ENCODE results near the gene ELL.
A peak's percentile ranks its signal among the peaks of the same experiment; 100 is the strongest.

The ELL gene

GRCh38 chr19:18446145-18446810, 75.6 kb downstream of the ELL start:
- DNase-seq (ENCODE audit: low read depth in 2 of 2), result no peak

GRCh38 chr19:18445262-18445948, 76.5 kb downstream of the ELL start:
- DNase-seq (ENCODE audit: low read depth in 2 of 2), result no peak

GRCh38 chr19:18444513-18444912, 77.4 kb downstream of the ELL start:
- no peak for DNase-seq (ENCODE audit: low read depth in 2 of 2)

GRCh38 chr19:18443831-18444230, 78.0 kb downstream of the ELL start:
- no peak for DNase-seq (ENCODE audit: low read depth in 2 of 2)

- no peak for DNase-seq (ENCODE audit: low read depth in 2 of 2)
Observed at GRCh38 chr19:18443406-18443805, 78.5 kb downstream of the ELL start.

GRCh38 chr19:18442941-18443340, 78.9 kb downstream of the ELL start:
- DNase-seq (ENCODE audit: low read depth in 2 of 2), result no peak

- no peak for DNase-seq (ENCODE audit: low read depth in 2 of 2)
Observed at GRCh38 chr19:18441804-18442788, 79.8 kb downstream of the ELL start.

- no peak for DNase-seq (ENCODE audit: low read depth in 2 of 2)
Observed at GRCh38 chr19:18440936-18441803, 80.7 kb downstream of the ELL start.

- no peak for DNase-seq (ENCODE audit: low read depth in 2 of 2)
Observed at GRCh38 chr19:18440415-18440877, 81.4 kb downstream of the ELL start.

GRCh38 chr19:18439910-18440237, 82.0 kb downstream of the ELL start:
- no peak for DNase-seq (ENCODE audit: low read depth in 2 of 2)

- no peak for DNase-seq (ENCODE audit: low read depth in 2 of 2)
Observed at GRCh38 chr19:18439025-18439909, 82.6 kb downstream of the ELL start.

GRCh38 chr19:18438331-18439024, 83.4 kb downstream of the ELL start:
- DNase-seq (ENCODE audit: low read depth in 2 of 2), result no peak

GRCh38 chr19:18437491-18438330, 84.2 kb downstream of the ELL start, which contains the start of gene ISYNA1:
ISYNA1 (minus strand) TSS chr19:18438133; CDS start chr19:18437979, 154 bp downstream.
- no peak for DNase-seq (ENCODE audit: low read depth in 2 of 2)

- DNase-seq (ENCODE audit: low read depth in 2 of 2), result peak in 1 of 2 experiments; percentile 59
Observed at GRCh38 chr19:18436671-18437490, 85.0 kb downstream of the ELL start.

- no peak for DNase-seq (ENCODE audit: low read depth in 2 of 2)
Observed at GRCh38 chr19:18435842-18436670, 85.8 kb downstream of the ELL start.

GRCh38 chr19:18435178-18435841, 86.6 kb downstream of the ELL start:
- DNase-seq (ENCODE audit: low read depth in 2 of 2), result no peak

Measured in stimulated activated CD4-positive, alpha-beta T cell treated with anti-CD3 and anti-CD28 coated beads, Interleukin-12 subunit alpha, Interleukin-12 subunit beta, amount 100 ng/mL, for 24 hours (primary cell).